ENCODE results near the gene DCXR.

The DCXR gene

GRCh38 chr17:81992306-81993102 is 45.0 kb downstream of the DCXR start:
- TF ChIP-seq CTCF (IDR thresholded peaks at IDR 0.05; ENCODE audit: low read depth, low read length) (no peak), MYC (IDR thresholded peaks at IDR 0.05; ENCODE audit: low read depth, low read length) (no peak), MAX (IDR thresholded peaks at IDR 0.05; ENCODE audit: low read depth, low read length) (no peak)
- DNase-seq (ENCODE audit: low read depth): no peak
- no peak overlapping the region for H3K4me3 ChIP-seq (ENCODE audit: low read depth, low read length)

- H3K4me3 ChIP-seq (ENCODE audit: low read depth, low read length): no peak overlapping the region
- TF ChIP-seq POLR2A (IDR thresholded peaks at IDR 0.05; ENCODE audit: extremely low read depth, insufficient read length) (no peak), MAX (IDR thresholded peaks at IDR 0.05; ENCODE audit: low read depth, low read length) (no peak), MYC (IDR thresholded peaks at IDR 0.05; ENCODE audit: low read depth, low read length) (no peak), CTCF (IDR thresholded peaks at IDR 0.05; ENCODE audit: low read depth, low read length) (no peak)
- DNase-seq (ENCODE audit: low read depth): no peak
Measured at GRCh38 chr17:81991684-81992305, 45.7 kb downstream of the DCXR start.

GRCh38 chr17:81990836-81991683 is 46.4 kb downstream of the DCXR start:
- no peak overlapping the region for H3K4me3 ChIP-seq (ENCODE audit: low read depth, low read length)
- DNase-seq (ENCODE audit: low read depth): no peak
- TF ChIP-seq MAX (IDR thresholded peaks at IDR 0.05; ENCODE audit: low read depth, low read length): no peak
- TF ChIP-seq MYC (IDR thresholded peaks at IDR 0.05; ENCODE audit: low read depth, low read length): no peak
- no peak for TF ChIP-seq POLR2A (IDR thresholded peaks at IDR 0.05; ENCODE audit: extremely low read depth, insufficient read length)
- TF ChIP-seq CTCF (IDR thresholded peaks at IDR 0.05; ENCODE audit: low read depth, low read length): no peak

GRCh38 chr17:81987161-81987770 is 50.2 kb downstream of the DCXR start:
- TF ChIP-seq MYC (IDR thresholded peaks at IDR 0.05; ENCODE audit: low read depth, low read length) (no peak), MAX (IDR thresholded peaks at IDR 0.05; ENCODE audit: low read depth, low read length) (no peak), CTCF (IDR thresholded peaks at IDR 0.05; ENCODE audit: low read depth, low read length) (no peak), POLR2A (IDR thresholded peaks at IDR 0.05; ENCODE audit: extremely low read depth, insufficient read length) (no peak)
- DNase-seq (ENCODE audit: low read depth): no peak
- H3K4me3 ChIP-seq (ENCODE audit: low read depth, low read length): no peak overlapping the region

- H3K4me3 ChIP-seq (ENCODE audit: low read depth, low read length): no peak overlapping the region
- DNase-seq (ENCODE audit: low read depth): no peak
- TF ChIP-seq MAX (IDR thresholded peaks at IDR 0.05; ENCODE audit: low read depth, low read length): no peak
- no peak for TF ChIP-seq POLR2A (IDR thresholded peaks at IDR 0.05; ENCODE audit: extremely low read depth, insufficient read length)
- no peak for TF ChIP-seq MYC (IDR thresholded peaks at IDR 0.05; ENCODE audit: low read depth, low read length)
- TF ChIP-seq CTCF (IDR thresholded peaks at IDR 0.05; ENCODE audit: low read depth, low read length): no peak
Measured at GRCh38 chr17:81986606-81987005, 50.9 kb downstream of the DCXR start.
